ENCODE data around the gene CACNA1G. TPM values are rescaled to one million over a fixed set of nuclear protein-coding genes. Genes with fewer than 3 reads are reported as not detected.

The CACNA1G gene
- total RNA-seq, 1 donor from 2014 or later, result 1.6 TPM

- H3K27ac Mint-ChIP-seq, result no peak overlapping the region
- Histone ChIP-seq H2AFZ (replicated peaks) (no peak overlapping the region), H3K27me3 (no peaks in the 10 kb centered on the region), H4K20me1 (ENCODE audit: low read depth) (no peaks in the 10 kb centered on the region), H3K27ac (no peak overlapping the region), H3K9ac (no peak overlapping the region), H3K36me3 (no peaks in the 10 kb centered on the region), H3K9me3 (ENCODE audit: low read depth) (no peaks in the 10 kb centered on the region), H3K79me2 (ENCODE audit: low read depth) (no peaks in the 10 kb centered on the region), H3K4me2 (no peak overlapping the region), H3K4me1 (no peaks in the 10 kb centered on the region), H3K4me3 (no peak overlapping the region), H3F3A (ENCODE audit: low read depth) (no peaks in the 10 kb centered on the region)
- H3K9me3 Mint-ChIP-seq, result no peaks in the 10 kb centered on the region
- no peak for TF ChIP-seq EZH2phosphoT487 (IDR thresholded peaks at IDR 0.05)
- TF ChIP-seq EZH2 (IDR thresholded peaks at IDR 0.05), result no peak
- no peak for TF ChIP-seq CTCF (IDR thresholded peaks at IDR 0.05)
- peaks cover 10% of the 10 kb centered on the region for H3K27me3 Mint-ChIP-seq (ENCODE audit: insufficient read depth, low read depth)
- no peak overlapping the region for H3K4me3 Mint-ChIP-seq
- DNase-seq (ENCODE audit: low spot score), result no peak
- H3K36me3 Mint-ChIP-seq, result no peaks in the 10 kb centered on the region
- H3K4me1 Mint-ChIP-seq, result peaks cover 2% of the 10 kb centered on the region
Observed at GRCh38 chr17:50675627-50676026, 115.1 kb downstream of the CACNA1G start.

- Histone ChIP-seq H3K4me3 (no peak overlapping the region), H3K4me1 (no peaks in the 10 kb centered on the region), H4K20me1 (ENCODE audit: low read depth) (no peaks in the 10 kb centered on the region), H3K79me2 (ENCODE audit: low read depth) (no peaks in the 10 kb centered on the region), H3K27ac (no peak overlapping the region), H3K9ac (no peak overlapping the region), H3F3A (ENCODE audit: low read depth) (no peaks in the 10 kb centered on the region), H3K36me3 (no peaks in the 10 kb centered on the region), H2AFZ (replicated peaks) (no peak overlapping the region), H3K9me3 (ENCODE audit: low read depth) (no peaks in the 10 kb centered on the region), H3K27me3 (no peaks in the 10 kb centered on the region), H3K4me2 (no peak overlapping the region)
- DNase-seq (ENCODE audit: low spot score), result no peak
- Mint-ChIP-seq H3K4me3 (no peak overlapping the region), H3K27me3 (ENCODE audit: insufficient read depth, low read depth) (peaks cover 9% of the 10 kb centered on the region), H3K9me3 (no peaks in the 10 kb centered on the region), H3K36me3 (no peaks in the 10 kb centered on the region), H3K27ac (no peak overlapping the region), H3K4me1 (peaks cover 4% of the 10 kb centered on the region)
- TF ChIP-seq CTCF (IDR thresholded peaks at IDR 0.05) (no peak), EZH2 (IDR thresholded peaks at IDR 0.05) (no peak), EZH2phosphoT487 (IDR thresholded peaks at IDR 0.05) (no peak)
Observed at GRCh38 chr17:50676065-50676975, 115.8 kb downstream of the CACNA1G start.

Other genes starting within 250 kb of the CACNA1G start
- gene XYLT2, start 214.6 kb upstream of the CACNA1G start, total RNA-seq (ENCODE audit: low replicate concordance), result 12.2 and 33.0 TPM in 2 replicates
- gene MRPL27, start 187.5 kb upstream of the CACNA1G start, total RNA-seq (ENCODE audit: low replicate concordance), result 39.1 and 50.4 TPM in 2 replicates
- gene EME1, start 187.5 kb upstream of the CACNA1G start, total RNA-seq (ENCODE audit: low replicate concordance), result 26.6 and 31.3 TPM in 2 replicates
- gene LRRC59, start 163.2 kb upstream of the CACNA1G start, total RNA-seq (ENCODE audit: low replicate concordance), result 57.0 and 63.8 TPM in 2 replicates
- gene ACSF2, start 134.5 kb upstream of the CACNA1G start, total RNA-seq (ENCODE audit: low replicate concordance), result 15.2 and 28.8 TPM in 2 replicates
- not detected in 2 replicates for gene CHAD, start 91.8 kb upstream of the CACNA1G start, total RNA-seq (ENCODE audit: low replicate concordance)
- 9.7 and 12.9 TPM in 2 replicates for gene RSAD1, start 81.9 kb upstream of the CACNA1G start, total RNA-seq (ENCODE audit: low replicate concordance)
- gene MYCBPAP, start 52.3 kb upstream of the CACNA1G start, total RNA-seq (ENCODE audit: low replicate concordance), result 3.5 and 3.8 TPM in 2 replicates
- 0.09 and 0.24 TPM in 2 replicates for gene EPN3, start 28.0 kb upstream of the CACNA1G start, total RNA-seq (ENCODE audit: low replicate concordance)
- 22.8 and 60.5 TPM in 2 replicates for gene SPATA20, start 13.5 kb upstream of the CACNA1G start, total RNA-seq (ENCODE audit: low replicate concordance)
- gene ABCC3, start 74.2 kb downstream of the CACNA1G start, total RNA-seq (ENCODE audit: low replicate concordance), result 0.22 TPM in 1 of 2 replicates, not detected in the other
- gene ANKRD40, start 147.2 kb downstream of the CACNA1G start, total RNA-seq (ENCODE audit: low replicate concordance), result 50.6 and 53.4 TPM in 2 replicates
- 245 and 374 TPM in 2 replicates for gene LUC7L3, start 158.9 kb downstream of the CACNA1G start, total RNA-seq (ENCODE audit: low replicate concordance)
- not detected in 2 replicates for gene ANKRD40CL, start 206.8 kb downstream of the CACNA1G start, total RNA-seq (ENCODE audit: low replicate concordance)